ENCODE measurements around the gene OR6V1. TPM values are rescaled to one million over a fixed set of nuclear protein-coding genes. Genes with fewer than 3 reads are reported as not detected.

Gene OR6V1
- total and polyA plus RNA-seq, 3 donors from 2014 or later = not detected

- Histone ChIP-seq H3K4me1 (peaks cover 19% of the 10 kb centered on the region), H3K27ac (peak overlapping the region in 1 of 2 donors; percentile 63), H3K9me3 (no peaks in the 10 kb centered on the region), H3K36me3 (ENCODE audit: low read depth, missing control alignments) (no peaks in the 10 kb centered on the region), H3K27me3 (no peaks in the 10 kb centered on the region), H3K4me3 (no peak overlapping the region)
- WGBS, 2 donors = 42 to 50% methylated on average over 5 of the region's 5 CpGs
- no peak for TF ChIP-seq POLR2A (IDR thresholded peaks at IDR 0.05)
- TF ChIP-seq CTCF (IDR thresholded peaks at IDR 0.05) = no peak
- intact Hi-C loops (cut with DNase I; ENCODE audit: low total_unique reads) = no loop called here
- no peak for DNase-seq
Observed at GRCh38 chr7:143013893-143014292, 38.2 kb upstream of the OR6V1 start.

GRCh38 chr7:143015084-143015483 lies 37.1 kb upstream of the OR6V1 start:
- Histone ChIP-seq H3K36me3 (ENCODE audit: low read depth, missing control alignments) (no peaks in the 10 kb centered on the region), H3K4me3 (no peak overlapping the region), H3K27me3 (no peaks in the 10 kb centered on the region), H3K27ac (peak overlapping the region in 1 of 2 donors; percentile 63), H3K4me1 (peaks cover 19% of the 10 kb centered on the region), H3K9me3 (no peaks in the 10 kb centered on the region)
- intact Hi-C loops (cut with DNase I; ENCODE audit: low total_unique reads) = no loop called here
- WGBS, 2 donors = 66 to 85% methylated on average over 2 of the region's 2 CpGs
- TF ChIP-seq CTCF (IDR thresholded peaks at IDR 0.05) = no peak
- TF ChIP-seq POLR2A (IDR thresholded peaks at IDR 0.05) = no peak
- no peak for DNase-seq

- DNase-seq = no peak
- no peaks in the 10 kb centered on the region for H3K36me3 ChIP-seq (ENCODE audit: low read depth, missing control alignments)
- no peaks in the 10 kb centered on the region for H3K9me3 ChIP-seq
- TF ChIP-seq CTCF (IDR thresholded peaks at IDR 0.05) (no peak), POLR2A (IDR thresholded peaks at IDR 0.05) (no peak)
- intact Hi-C loops (cut with DNase I; ENCODE audit: low total_unique reads) = no loop called here
- H3K4me3 ChIP-seq = no peak overlapping the region
- WGBS, 2 donors = 63 to 70% methylated on average over 3 of the region's 3 CpGs
- peaks cover 19% of the 10 kb centered on the region for H3K4me1 ChIP-seq
- no peaks in the 10 kb centered on the region for H3K27me3 ChIP-seq
- H3K27ac ChIP-seq = no peak overlapping the region
Observed at GRCh38 chr7:143015926-143016490, 36.1 kb upstream of the OR6V1 start.

GRCh38 chr7:143016996-143017395 lies 35.1 kb upstream of the OR6V1 start:
- Histone ChIP-seq H3K27ac (no peak overlapping the region), H3K9me3 (no peaks in the 10 kb centered on the region), H3K36me3 (ENCODE audit: low read depth, missing control alignments) (no peaks in the 10 kb centered on the region), H3K27me3 (no peaks in the 10 kb centered on the region), H3K4me1 (peaks cover 19% of the 10 kb centered on the region), H3K4me3 (no peak overlapping the region)
- intact Hi-C loops (cut with DNase I; ENCODE audit: low total_unique reads) = no loop called here
- no peak for TF ChIP-seq CTCF (IDR thresholded peaks at IDR 0.05)
- no peak for TF ChIP-seq POLR2A (IDR thresholded peaks at IDR 0.05)
- no peak for DNase-seq
- 75 to 82% methylated on average over 2 of the region's 2 CpGs for WGBS, 2 donors

GRCh38 chr7:143018931-143019330 lies 33.2 kb upstream of the OR6V1 start:
- no peak for TF ChIP-seq POLR2A (IDR thresholded peaks at IDR 0.05)
- no peak for TF ChIP-seq CTCF (IDR thresholded peaks at IDR 0.05)
- H3K36me3 ChIP-seq (ENCODE audit: low read depth, missing control alignments) = no peaks in the 10 kb centered on the region
- DNase-seq = no peak
- no peak overlapping the region for H3K27ac ChIP-seq
- no peaks in the 10 kb centered on the region for H3K27me3 ChIP-seq
- intact Hi-C loops (cut with DNase I; ENCODE audit: low total_unique reads) = no loop called here
- H3K9me3 ChIP-seq = no peaks in the 10 kb centered on the region
- H3K4me1 ChIP-seq = peaks cover 13% of the 10 kb centered on the region
- H3K4me3 ChIP-seq = no peak overlapping the region
